GM12878 (cell line): ENCODE results near the gene LRRC23. TPM values are rescaled to one million over a fixed set of nuclear protein-coding genes. Genes with fewer than 3 reads are reported as not detected.

Experiments used
- BRCA1 ChIP-seq: IDR thresholded peaks from 2 replicates; pipeline ENCODE4 v1.6.1; 2011; ENCODE audit warnings: low read depth, low read length, improper control_type of control experiment
- CBX3 ChIP-seq: fragments of 200-600 bp; sonication (generic); IDR thresholded peaks from 2 replicates; pipeline ENCODE4 v1.6.1; 2016; ENCODE audit warnings: low read depth, borderline replicate concordance
- CBX5 ChIP-seq: sonication (generic); IDR thresholded peaks from 2 replicates; pipeline ENCODE4 v1.6.1; 2016; ENCODE audit warnings: low read depth, moderate library complexity, mild to moderate bottlenecking, inconsistent platforms
- FOXM1 ChIP-seq: IDR thresholded peaks from 2 replicates; pipeline ENCODE4 v1.6.1; 2012; ENCODE audit warnings: low read depth, mild to moderate bottlenecking, inconsistent platforms, low read length, moderate library complexity
- KAT2A ChIP-seq: conservative IDR thresholded peaks from 2 replicates; pipeline ENCODE4 v1.6.1; 2011; ENCODE audit warnings: low read depth, low read length; ENCODE audit not compliant: control insufficient read depth
- POLR2A ChIP-seq: IDR thresholded peaks from 2 replicates; pipeline ENCODE4 v1.6.1; 2011; ENCODE audit warnings: low read depth, mild to moderate bottlenecking, low read length
- POLR2AphosphoS2 ChIP-seq: IDR thresholded peaks from 2 replicates; pipeline ENCODE4 v1.6.1; 2011; ENCODE audit warnings: low read depth, mild to moderate bottlenecking, low read length, improper control_type of control experiment, moderate library complexity
- RB1 ChIP-seq: fragments of 450-650 bp; formaldehyde crosslinking; IDR thresholded peaks from 2 replicates; pipeline ENCODE4 v1.6.1; 2017; ENCODE audit warnings: mild to moderate bottlenecking, borderline replicate concordance
- SMARCA5 ChIP-seq: fragments of 450-650 bp; IDR thresholded peaks from 2 replicates; pipeline ENCODE4 v1.6.1; 2017; ENCODE audit warnings: mild to moderate bottlenecking
- TCF12 ChIP-seq: IDR thresholded peaks from 2 replicates; pipeline ENCODE4 v1.6.1; 2011; ENCODE audit warnings: low read depth, mild to moderate bottlenecking, low read length
- ZNF207 ChIP-seq: fragments of 450-650 bp; IDR thresholded peaks from 2 replicates; pipeline ENCODE4 v1.6.1; 2014; ENCODE audit warnings: antibody characterized with exemption, mild to moderate bottlenecking, borderline replicate concordance
- polyA plus RNA-seq, 11 experiments: library from polyadenylated mRNA; depleted of rRNA in 4 of 11; unstranded in 6 of 11; stranded (reverse) in 5 of 11; fragments of >200 nt; fragmentation: Nextera tagmentation in 4 of 11; fragmentation: Illumina TruSeq in 1 of 11; extraction: Ambion mirVana in 4 of 11; extraction: Trizol in 1 of 11; gene quantifications; 1 replicate in 1 of 11; 2 replicates in 10 of 11; pipeline versions ENCODE4 v1.2.1 to v1.2.3, GENCODE V29; 2011 to 2016; ENCODE audit warnings: inconsistent platforms in 2 of 11, missing spikeins in 2 of 11, low read depth in 1 of 11
- total RNA-seq, 4 experiments: library from RNA; depleted of rRNA in 3 of 4; stranded (reverse); fragments of >200 nt in 3 of 4; fragmentation: Illumina TruSeq in 1 of 4; extraction: Trizol in 1 of 4; gene quantifications; 2 replicates each; pipeline versions ENCODE4 v1.2.1 to v1.2.3, GENCODE V29; 2013 to 2021
- TF ChIP-seq, protein P1 (sequence below): IDR thresholded peaks from 2 replicates; pipeline ENCODE4 v1.6.1; 2012; ENCODE audit warnings: improper control_type of control experiment, low read depth, low read length; ENCODE audit not compliant: insufficient replicate concordance
- TF ChIP-seq, protein P2 (sequence below): fragments of 150-350 bp; IDR thresholded peaks from 2 replicates; pipeline ENCODE4 v1.6.1; 2016; ENCODE audit warnings: low read depth, low read length

LRRC23 gene
- total and polyA plus RNA-seq, 10 of the 15 experiments (the other 5 are each of a cell fraction or from before 2014, with no cell fraction given), result 1.4 to 6.9 (median 3.4) TPM

DNA sequence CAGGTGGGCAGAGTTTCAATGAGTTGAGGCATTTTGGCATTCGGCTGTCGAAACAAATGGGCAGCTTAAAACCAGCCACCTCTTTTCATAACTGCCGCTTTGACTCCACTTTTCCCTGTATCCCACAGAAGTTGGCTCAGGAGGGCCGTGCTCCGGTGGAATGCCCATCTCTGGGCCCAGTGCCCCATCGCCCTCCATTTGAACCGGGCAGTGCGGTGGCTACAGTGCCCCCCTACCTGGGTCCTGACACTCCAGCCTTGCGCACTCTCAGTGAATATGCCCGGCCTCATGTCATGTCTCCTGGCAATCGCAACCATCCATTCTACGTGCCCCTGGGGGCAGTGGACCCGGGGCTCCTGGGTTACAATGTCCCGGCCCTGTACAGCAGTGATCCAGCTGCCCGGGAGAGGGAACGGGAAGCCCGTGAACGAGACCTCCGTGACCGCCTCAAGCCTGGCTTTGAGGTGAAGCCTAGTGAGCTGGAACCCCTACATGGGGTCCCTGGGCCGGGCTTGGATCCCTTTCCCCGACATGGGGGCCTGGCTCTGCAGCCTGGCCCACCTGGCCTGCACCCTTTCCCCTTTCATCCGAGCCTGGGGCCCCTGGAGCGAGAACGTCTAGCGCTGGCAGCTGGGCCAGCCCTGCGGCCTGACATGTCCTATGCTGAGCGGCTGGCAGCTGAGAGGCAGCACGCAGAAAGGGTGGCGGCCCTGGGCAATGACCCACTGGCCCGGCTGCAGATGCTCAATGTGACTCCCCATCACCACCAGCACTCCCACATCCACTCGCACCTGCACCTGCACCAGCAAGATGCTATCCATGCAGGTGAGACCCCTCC, 34.0 kb downstream of the LRRC23 start (continued):
- TF ChIP-seq, protein P1, sequence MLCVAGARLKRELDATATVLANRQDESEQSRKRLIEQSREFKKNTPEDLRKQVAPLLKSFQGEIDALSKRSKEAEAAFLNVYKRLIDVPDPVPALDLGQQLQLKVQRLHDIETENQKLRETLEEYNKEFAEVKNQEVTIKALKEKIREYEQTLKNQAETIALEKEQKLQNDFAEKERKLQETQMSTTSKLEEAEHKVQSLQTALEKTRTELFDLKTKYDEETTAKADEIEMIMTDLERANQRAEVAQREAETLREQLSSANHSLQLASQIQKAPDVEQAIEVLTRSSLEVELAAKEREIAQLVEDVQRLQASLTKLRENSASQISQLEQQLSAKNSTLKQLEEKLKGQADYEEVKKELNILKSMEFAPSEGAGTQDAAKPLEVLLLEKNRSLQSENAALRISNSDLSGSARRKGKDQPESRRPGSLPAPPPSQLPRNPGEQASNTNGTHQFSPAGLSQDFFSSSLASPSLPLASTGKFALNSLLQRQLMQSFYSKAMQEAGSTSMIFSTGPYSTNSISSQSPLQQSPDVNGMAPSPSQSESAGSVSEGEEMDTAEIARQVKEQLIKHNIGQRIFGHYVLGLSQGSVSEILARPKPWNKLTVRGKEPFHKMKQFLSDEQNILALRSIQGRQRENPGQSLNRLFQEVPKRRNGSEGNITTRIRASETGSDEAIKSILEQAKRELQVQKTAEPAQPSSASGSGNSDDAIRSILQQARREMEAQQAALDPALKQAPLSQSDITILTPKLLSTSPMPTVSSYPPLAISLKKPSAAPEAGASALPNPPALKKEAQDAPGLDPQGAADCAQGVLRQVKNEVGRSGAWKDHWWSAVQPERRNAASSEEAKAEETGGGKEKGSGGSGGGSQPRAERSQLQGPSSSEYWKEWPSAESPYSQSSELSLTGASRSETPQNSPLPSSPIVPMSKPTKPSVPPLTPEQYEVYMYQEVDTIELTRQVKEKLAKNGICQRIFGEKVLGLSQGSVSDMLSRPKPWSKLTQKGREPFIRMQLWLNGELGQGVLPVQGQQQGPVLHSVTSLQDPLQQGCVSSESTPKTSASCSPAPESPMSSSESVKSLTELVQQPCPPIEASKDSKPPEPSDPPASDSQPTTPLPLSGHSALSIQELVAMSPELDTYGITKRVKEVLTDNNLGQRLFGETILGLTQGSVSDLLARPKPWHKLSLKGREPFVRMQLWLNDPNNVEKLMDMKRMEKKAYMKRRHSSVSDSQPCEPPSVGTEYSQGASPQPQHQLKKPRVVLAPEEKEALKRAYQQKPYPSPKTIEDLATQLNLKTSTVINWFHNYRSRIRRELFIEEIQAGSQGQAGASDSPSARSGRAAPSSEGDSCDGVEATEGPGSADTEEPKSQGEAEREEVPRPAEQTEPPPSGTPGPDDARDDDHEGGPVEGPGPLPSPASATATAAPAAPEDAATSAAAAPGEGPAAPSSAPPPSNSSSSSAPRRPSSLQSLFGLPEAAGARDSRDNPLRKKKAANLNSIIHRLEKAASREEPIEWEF, result no peak
- no peak for TF ChIP-seq RB1
- no peak for TF ChIP-seq SMARCA5
- TF ChIP-seq, protein P2, sequence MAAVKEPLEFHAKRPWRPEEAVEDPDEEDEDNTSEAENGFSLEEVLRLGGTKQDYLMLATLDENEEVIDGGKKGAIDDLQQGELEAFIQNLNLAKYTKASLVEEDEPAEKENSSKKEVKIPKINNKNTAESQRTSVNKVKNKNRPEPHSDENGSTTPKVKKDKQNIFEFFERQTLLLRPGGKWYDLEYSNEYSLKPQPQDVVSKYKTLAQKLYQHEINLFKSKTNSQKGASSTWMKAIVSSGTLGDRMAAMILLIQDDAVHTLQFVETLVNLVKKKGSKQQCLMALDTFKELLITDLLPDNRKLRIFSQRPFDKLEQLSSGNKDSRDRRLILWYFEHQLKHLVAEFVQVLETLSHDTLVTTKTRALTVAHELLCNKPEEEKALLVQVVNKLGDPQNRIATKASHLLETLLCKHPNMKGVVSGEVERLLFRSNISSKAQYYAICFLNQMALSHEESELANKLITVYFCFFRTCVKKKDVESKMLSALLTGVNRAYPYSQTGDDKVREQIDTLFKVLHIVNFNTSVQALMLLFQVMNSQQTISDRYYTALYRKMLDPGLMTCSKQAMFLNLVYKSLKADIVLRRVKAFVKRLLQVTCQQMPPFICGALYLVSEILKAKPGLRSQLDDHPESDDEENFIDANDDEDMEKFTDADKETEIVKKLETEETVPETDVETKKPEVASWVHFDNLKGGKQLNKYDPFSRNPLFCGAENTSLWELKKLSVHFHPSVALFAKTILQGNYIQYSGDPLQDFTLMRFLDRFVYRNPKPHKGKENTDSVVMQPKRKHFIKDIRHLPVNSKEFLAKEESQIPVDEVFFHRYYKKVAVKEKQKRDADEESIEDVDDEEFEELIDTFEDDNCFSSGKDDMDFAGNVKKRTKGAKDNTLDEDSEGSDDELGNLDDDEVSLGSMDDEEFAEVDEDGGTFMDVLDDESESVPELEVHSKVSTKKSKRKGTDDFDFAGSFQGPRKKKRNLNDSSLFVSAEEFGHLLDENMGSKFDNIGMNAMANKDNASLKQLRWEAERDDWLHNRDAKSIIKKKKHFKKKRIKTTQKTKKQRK, result no peak
- peak; percentile 33; the same call in 1 of the 2 replicates for TF ChIP-seq POLR2A
- TF ChIP-seq ZNF207, result no peak
- no peak for TF ChIP-seq BRCA1
- 0 out of 2 replicates have a peak, but pooled peaks have one; percentile 47 for TF ChIP-seq POLR2AphosphoS2
- TF ChIP-seq KAT2A, result no peak
- TF ChIP-seq CBX3, result no peak
- TF ChIP-seq FOXM1, result no peak
- no peak for TF ChIP-seq CBX5
- TF ChIP-seq TCF12, result no peak
- TF ChIP-seq, all 136 proteins: peak for 4
